ENCODE results near the gene BARHL2. TPM values are rescaled to one million over a fixed set of nuclear protein-coding genes. Genes with fewer than 3 reads are reported as not detected.
A peak's percentile ranks its signal among the peaks of the same experiment; 100 is the strongest.

The BARHL2 gene
- total RNA-seq, 4 donors from 2014 or later = not detected

- peaks cover 13 to 53% (median 45%) of the 10 kb centered on the region in 4 donors for H3K4me1 ChIP-seq
- H3K27me3 ChIP-seq = peaks cover 100% of the 10 kb centered on the region
- no peak overlapping the region for H3K27ac ChIP-seq
- in situ Hi-C loops (cut with MboI; ENCODE audit: low pct_ligation_motif_present in 1 of 4, low pct_unique_long_range_greater_than_20kb in 1 of 4, low sequenced_read_pairs in 3 of 4) = no loop called here
- TF ChIP-seq CTCF (IDR thresholded peaks at IDR 0.05) (peak; percentile 56 to 76 (median 71)), EP300 (IDR thresholded peaks at IDR 0.05; ENCODE audit: low read depth) (no peak), POLR2A (IDR thresholded peaks at IDR 0.05) (no peak)
- H3K36me3 ChIP-seq = no peaks in the 10 kb centered on the region
- peak; percentile 58 for DNase-seq
- no peak overlapping the region for H3K4me3 ChIP-seq
- H3K9me3 ChIP-seq = no peaks in the 10 kb centered on the region
- intact Hi-C loops (cut with DNase I; ENCODE audit: low total_unique reads) = loop anchor here (10.0 kb wide), 1 partner anchor 123 kb away; no protein-coding TSS in a partner anchor
- 9 to 12% methylated on average over 15 of the region's 15 CpGs for WGBS, 2 donors (ENCODE audit: low coverage in 1 of 2)
Measured at GRCh38 chr1:90721210-90722194, 4.4 kb upstream of the BARHL2 start.

DNA sequence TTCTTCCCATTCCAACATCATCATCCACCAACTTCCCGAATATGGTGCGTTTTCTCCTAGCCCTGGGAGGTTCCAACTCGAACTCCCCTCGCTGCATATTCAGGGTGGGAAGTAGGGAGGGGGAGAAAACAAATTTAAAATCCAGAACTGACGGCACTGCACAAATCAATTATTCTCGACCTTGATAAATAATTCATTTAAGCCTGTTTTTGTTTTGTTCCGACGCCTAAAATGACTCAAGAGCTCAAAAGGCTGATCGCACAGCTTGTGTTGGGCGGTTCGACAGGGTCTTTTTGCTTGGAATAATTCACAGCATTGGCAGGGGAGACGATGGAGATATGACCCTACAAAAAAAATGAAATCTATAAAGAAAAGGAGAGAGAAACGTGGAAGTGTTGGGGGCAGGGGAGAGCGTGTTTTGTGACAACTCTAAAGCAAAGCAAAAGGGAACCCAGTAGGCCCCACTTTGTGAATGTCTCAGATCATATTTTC is 3.1 kb upstream of the BARHL2 start:
- intact Hi-C loops (cut with DNase I; ENCODE audit: low total_unique reads) (loop anchor here (10.0 kb wide), 1 partner anchor 125 kb away; no protein-coding TSS in a partner anchor), in situ Hi-C loops (cut with MboI; ENCODE audit: low pct_ligation_motif_present in 1 of 4, low pct_unique_long_range_greater_than_20kb in 1 of 4, low sequenced_read_pairs in 3 of 4) (no loop called here)
- DNase-seq = no peak
- Histone ChIP-seq H3K27me3 (peaks cover 100% of the 10 kb centered on the region), H3K9me3 (no peaks in the 10 kb centered on the region), H3K4me3 (no peak overlapping the region), H3K27ac (no peak overlapping the region), H3K36me3 (no peaks in the 10 kb centered on the region), H3K4me1 (peaks cover 5 to 42% (median 32%) of the 10 kb centered on the region in 4 donors)
- no peak for TF ChIP-seq CTCF (IDR thresholded peaks at IDR 0.05)
- no peak for TF ChIP-seq POLR2A (IDR thresholded peaks at IDR 0.05)
- no peak for TF ChIP-seq EP300 (IDR thresholded peaks at IDR 0.05; ENCODE audit: low read depth)
- no peak for TF ChIP-seq POLR2AphosphoS5 (IDR thresholded peaks at IDR 0.05)
- WGBS, 2 donors (ENCODE audit: low coverage in 1 of 2) = 15 to 24% methylated on average over 13 to 14 of the region's 14 CpGs

DNA sequence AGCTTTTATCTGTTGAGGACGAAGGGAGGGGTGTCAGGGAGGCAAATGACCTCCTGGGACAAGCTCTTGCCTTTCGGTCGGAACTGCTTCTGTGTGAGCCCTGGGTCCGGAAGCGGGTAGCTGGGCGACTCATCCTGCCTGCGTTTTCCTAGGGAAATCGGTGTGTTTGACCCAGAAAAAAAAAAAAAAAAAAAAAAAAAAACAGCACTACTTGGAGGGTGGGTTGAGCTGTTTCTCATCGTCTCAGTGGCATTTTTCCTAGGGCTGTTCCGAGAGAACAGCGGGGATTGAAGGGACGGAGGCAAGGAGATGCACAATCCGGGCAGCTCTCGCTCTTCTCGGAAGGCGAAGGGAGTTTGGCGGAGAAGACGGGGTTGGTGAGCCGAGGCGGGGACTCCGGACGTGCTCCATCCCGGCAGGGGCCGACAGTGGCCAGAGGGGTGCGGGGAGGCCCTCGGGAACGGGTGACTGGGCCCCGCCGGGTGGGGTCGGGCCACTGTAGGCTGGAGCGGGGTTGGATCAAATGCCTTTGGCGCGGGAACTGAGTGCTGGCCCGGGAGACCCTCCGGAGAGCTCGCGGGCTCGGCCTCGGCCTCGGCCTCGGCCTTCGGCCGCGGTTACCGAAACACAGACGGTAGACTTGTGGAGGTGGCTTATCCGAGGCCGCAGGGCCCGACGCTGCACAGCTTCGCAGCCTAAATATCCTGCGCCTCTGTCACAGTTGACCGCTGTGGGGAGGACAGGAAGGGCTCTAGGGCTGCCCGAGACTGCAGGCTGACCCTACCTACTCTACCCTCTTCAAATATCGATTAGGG is 2.4 kb upstream of the BARHL2 start:
- WGBS, 2 donors (ENCODE audit: low coverage in 1 of 2) = 13 to 26% methylated on average over 5 to 51 of the region's 55 CpGs
- Histone ChIP-seq H3K4me1 (peaks cover 3 to 37% (median 27%) of the 10 kb centered on the region in 4 donors), H3K27ac (no peak overlapping the region), H3K27me3 (peaks cover 100% of the 10 kb centered on the region), H3K9me3 (no peaks in the 10 kb centered on the region), H3K4me3 (no peak overlapping the region), H3K36me3 (no peaks in the 10 kb centered on the region)
- in situ Hi-C loops (cut with MboI; ENCODE audit: low pct_ligation_motif_present in 1 of 4, low pct_unique_long_range_greater_than_20kb in 1 of 4, low sequenced_read_pairs in 3 of 4) (no loop called here), intact Hi-C loops (cut with DNase I; ENCODE audit: low total_unique reads) (loop anchor here (10.0 kb wide), 1 partner anchor 125 kb away; no protein-coding TSS in a partner anchor)
- TF ChIP-seq POLR2AphosphoS5 (IDR thresholded peaks at IDR 0.05) (no peak), EP300 (IDR thresholded peaks at IDR 0.05; ENCODE audit: low read depth) (no peak), POLR2A (IDR thresholded peaks at IDR 0.05) (no peak), CTCF (IDR thresholded peaks at IDR 0.05) (no peak)
- DNase-seq = no peak
